SJCRH30 (cell line): Measurements from ENCODE around the gene EXOC8. TPM values are rescaled to one million over a fixed set of nuclear protein-coding genes. Genes with fewer than 3 reads are reported as not detected.

ENCODE experiments used
- DNase-seq, 2 experiments: peaks; one replicate each; pipeline ENCODE4 v3.0.0-alpha.2; 2015 to 2020
- H3K27ac ChIP-seq: fragments of 250-450 bp; sonication (Bioruptor Pico); 2 replicates; pipeline ENCODE4 v1.5.1; 2020; ENCODE audit warnings: mild to moderate bottlenecking, moderate library complexity
- H3K27me3 ChIP-seq: fragments of 250-450 bp; sonication (Bioruptor Pico); 2 replicates; pipeline ENCODE4 v1.5.1; 2020; ENCODE audit warnings: mild to moderate bottlenecking, moderate library complexity
- H3K36me3 ChIP-seq: fragments of 250-450 bp; sonication (Bioruptor Pico); 2 replicates; pipeline ENCODE4 v1.5.1; 2020; ENCODE audit warnings: mild to moderate bottlenecking, moderate library complexity
- H3K4me1 ChIP-seq: fragments of 250-450 bp; sonication (Bioruptor Pico); 2 replicates; pipeline ENCODE4 v1.5.1; 2020; ENCODE audit warnings: mild to moderate bottlenecking, moderate library complexity
- H3K4me3 ChIP-seq: fragments of 250-450 bp; sonication (Bioruptor Pico); 2 replicates; pipeline ENCODE4 v1.5.1; 2020; ENCODE audit warnings: mild to moderate bottlenecking, moderate library complexity
- H3K9me3 ChIP-seq: fragments of 250-450 bp; sonication (Bioruptor Pico); replicated peaks from 2 replicates; pipeline ENCODE4 v1.5.1; 2020; ENCODE audit warnings: mild to moderate bottlenecking, moderate library complexity
- total RNA-seq: library from RNA; depleted of rRNA; stranded (reverse); fragments of >200 nt; shearing (Covaris generic); gene quantifications from 2 replicates; pipeline ENCODE4 v1.2.3, GENCODE V29; 2014

EXOC8 gene
- total RNA-seq, 1 experiment from 2014 or later: 15.0 TPM

DNA sequence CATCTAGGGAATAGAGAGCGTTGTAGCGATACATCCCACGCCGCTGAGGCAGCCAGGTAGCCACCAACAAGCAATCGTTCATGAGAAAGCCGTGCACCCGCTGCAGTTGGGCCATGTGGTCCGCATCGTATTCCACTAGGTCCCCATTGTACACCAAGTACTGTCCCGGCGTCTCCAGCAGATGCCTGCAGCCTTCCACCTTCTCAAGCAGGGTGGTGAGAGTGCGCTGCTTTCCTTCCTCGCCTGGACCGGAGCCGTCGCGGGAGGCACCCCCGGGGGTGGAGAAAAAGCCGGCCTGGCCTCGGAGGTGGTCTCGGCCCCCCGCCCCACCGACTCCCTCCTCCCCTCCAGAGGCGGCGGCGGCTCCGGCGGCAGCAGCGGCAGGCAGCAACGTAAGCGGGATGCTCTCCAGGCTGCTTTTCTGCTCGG is 595 bp downstream of the EXOC8 start:
- peak overlapping the region; percentile 80 for H3K4me3 ChIP-seq
- H3K27ac ChIP-seq: peak overlapping the region; percentile 81; the same call in 1 of the 2 replicates
- peak in 1 of 2 experiments; percentile 30 for DNase-seq
- peaks cover 11% of the 10 kb centered on the region for H3K4me1 ChIP-seq
- H3K36me3 ChIP-seq: peaks cover 12% of the 10 kb centered on the region; the same call in 1 of the 2 replicates
- no peaks in the 10 kb centered on the region for H3K27me3 ChIP-seq
- no peaks in the 10 kb centered on the region for H3K9me3 ChIP-seq

DNA sequence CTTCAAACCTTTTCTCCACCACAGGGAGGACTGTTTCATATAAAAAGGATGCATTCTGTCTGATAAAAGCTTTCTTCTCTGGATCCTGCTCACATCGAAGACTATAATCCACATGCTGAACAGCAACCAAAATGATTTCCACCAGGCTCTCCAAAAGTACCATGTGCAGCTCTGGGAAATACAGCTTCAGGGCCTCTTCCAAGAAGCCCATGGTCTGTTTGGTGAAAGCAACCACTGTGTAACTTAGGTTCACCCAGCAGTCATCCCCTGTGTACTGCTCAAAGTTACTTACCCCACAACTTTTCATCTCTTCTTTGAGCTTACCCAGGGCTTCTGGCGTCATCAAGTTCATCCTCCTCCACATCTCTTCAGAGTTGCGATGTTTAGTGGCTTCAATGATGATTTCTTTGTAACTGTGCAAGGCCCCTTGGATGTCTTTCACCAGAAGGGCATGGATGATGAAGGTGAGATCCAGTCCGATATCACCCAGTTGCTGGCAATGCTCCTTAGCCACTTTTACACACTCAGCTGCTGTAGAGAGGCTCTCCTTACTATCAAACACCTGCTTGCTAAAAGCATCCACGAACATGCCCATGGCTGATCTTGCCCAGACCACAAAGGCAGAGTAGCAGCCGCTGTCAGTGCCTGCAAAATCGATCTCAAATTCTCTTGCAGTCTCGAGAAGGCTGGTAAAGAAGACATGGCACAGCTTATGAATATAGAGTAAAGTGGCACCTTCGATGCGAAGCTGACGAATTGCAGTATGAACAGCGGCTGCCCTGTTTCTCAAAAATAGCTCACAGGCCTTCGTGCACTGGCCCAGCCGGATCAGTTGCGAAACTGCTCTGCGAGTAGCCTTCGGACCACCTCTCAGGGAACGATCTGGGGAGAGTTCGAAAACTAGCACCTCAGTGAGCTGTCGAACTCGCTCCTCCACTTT is 1.7 kb downstream of the EXOC8 start:
- H3K9me3 ChIP-seq: no peaks in the 10 kb centered on the region
- DNase-seq: no peak
- H3K27me3 ChIP-seq: no peaks in the 10 kb centered on the region
- no peak overlapping the region for H3K27ac ChIP-seq
- H3K4me3 ChIP-seq: peak overlapping the region; percentile 80
- H3K36me3 ChIP-seq: peaks cover 7% of the 10 kb centered on the region; the same call in 1 of the 2 replicates
- H3K4me1 ChIP-seq: peaks cover 11% of the 10 kb centered on the region

DNA sequence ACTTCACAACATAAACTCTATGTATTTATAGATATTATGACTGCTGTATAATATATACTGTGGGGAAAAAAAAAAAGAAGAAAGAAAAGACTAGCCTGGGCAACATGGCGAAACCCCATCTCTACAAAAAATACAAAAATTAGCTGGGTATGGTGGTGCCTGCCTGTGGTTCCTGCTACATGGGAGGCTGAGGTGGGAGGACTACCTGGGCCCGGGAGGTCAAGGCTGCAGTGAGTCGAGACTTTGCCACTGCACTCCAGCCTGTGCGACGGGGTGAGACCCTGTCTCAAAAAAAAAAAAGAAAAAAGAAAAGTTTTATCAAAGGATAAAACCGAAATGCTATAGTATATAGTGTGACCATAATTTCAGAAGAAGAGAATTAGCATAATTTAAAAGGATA is 2.7 kb downstream of the EXOC8 start:
- Histone ChIP-seq H3K4me1 (peaks cover 11% of the 10 kb centered on the region), H3K4me3 (no peak overlapping the region), H3K27me3 (no peaks in the 10 kb centered on the region), H3K27ac (no peak overlapping the region), H3K36me3 (peaks cover 5% of the 10 kb centered on the region; the same call in 1 of the 2 replicates), H3K9me3 (no peaks in the 10 kb centered on the region)
- no peak for DNase-seq

DNA sequence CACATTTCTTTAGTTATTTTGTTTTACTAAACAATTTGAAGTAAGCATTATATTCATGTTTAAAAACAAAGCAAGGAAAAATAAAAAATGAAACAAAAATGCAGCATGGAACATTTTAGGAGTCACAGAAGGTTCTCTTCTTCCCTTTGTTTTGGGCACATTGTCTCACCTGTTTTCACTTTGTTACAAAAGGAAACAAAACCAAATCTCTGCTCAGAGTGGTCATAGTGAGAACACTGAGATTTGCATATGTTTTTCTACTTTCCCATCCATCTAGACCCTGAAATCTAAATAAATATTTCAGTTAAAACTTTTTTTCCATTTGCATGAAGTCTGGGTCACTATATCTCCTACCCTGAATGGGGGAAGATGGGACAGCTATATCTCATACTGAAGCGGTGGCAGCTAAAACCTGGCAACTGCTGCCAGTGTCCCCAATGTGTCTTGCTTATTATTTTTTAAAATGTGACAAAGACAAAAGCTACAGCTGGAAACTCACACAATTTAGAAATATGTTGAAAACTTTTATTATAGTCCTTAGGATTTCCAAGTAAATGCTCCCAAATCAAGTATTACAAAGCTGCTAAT is 3.5 kb downstream of the EXOC8 start:
- Histone ChIP-seq H3K9me3 (no peaks in the 10 kb centered on the region), H3K36me3 (peaks cover 5% of the 10 kb centered on the region; the same call in 1 of the 2 replicates), H3K27ac (no peak overlapping the region), H3K27me3 (no peaks in the 10 kb centered on the region), H3K4me1 (peaks cover 11% of the 10 kb centered on the region), H3K4me3 (no peak overlapping the region)
- no peak for DNase-seq

DNA sequence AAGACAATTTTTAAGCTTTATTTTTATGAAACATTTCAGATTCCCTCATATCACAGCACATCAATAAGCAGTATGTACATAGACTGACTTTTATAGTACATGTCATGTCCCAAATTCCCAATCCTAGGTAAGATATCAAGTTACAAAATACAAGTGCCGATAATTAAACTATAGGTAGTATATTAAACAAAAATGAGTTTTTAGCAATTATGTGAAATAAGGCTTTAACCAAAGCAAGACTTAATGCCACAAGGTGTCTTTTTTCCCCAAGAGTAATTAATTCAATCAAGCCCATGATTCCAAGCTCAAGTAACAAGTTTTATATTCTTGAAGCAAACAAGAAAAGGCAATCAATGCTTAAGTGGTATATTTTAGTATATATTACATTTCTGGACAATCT is 4.9 kb downstream of the EXOC8 start:
- H3K36me3 ChIP-seq: peaks cover 5% of the 10 kb centered on the region; the same call in 1 of the 2 replicates
- no peak overlapping the region for H3K27ac ChIP-seq
- H3K4me3 ChIP-seq: no peak overlapping the region
- no peaks in the 10 kb centered on the region for H3K27me3 ChIP-seq
- no peak for DNase-seq
- peaks cover 11% of the 10 kb centered on the region for H3K4me1 ChIP-seq
- no peaks in the 10 kb centered on the region for H3K9me3 ChIP-seq

DNA sequence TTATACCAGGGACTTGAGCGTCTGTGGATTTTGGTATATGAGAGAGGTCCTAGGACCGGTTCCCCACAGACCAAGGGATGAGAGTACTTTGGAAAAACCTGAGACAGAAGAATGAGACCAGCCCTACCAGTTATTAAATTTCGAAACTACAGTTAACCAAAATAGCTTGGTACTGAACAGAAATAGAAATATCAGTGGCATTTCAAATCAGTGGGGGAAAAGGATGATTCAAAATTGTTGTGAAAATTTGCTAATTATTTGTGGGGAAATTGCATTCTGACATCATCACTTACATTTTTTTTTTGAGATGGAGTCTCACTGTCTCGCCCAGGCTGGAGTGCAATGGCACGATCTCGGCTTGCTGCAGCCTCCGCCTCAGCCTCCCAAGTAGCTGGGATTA is 8.2 kb downstream of the EXOC8 start:
- no peaks in the 10 kb centered on the region for H3K27me3 ChIP-seq
- no peak overlapping the region for H3K4me3 ChIP-seq
- H3K36me3 ChIP-seq: peaks cover 5% of the 10 kb centered on the region; the same call in 1 of the 2 replicates
- peaks cover 4% of the 10 kb centered on the region for H3K4me1 ChIP-seq
- no peaks in the 10 kb centered on the region for H3K9me3 ChIP-seq
- H3K27ac ChIP-seq: no peak overlapping the region
- no peak for DNase-seq

DNA sequence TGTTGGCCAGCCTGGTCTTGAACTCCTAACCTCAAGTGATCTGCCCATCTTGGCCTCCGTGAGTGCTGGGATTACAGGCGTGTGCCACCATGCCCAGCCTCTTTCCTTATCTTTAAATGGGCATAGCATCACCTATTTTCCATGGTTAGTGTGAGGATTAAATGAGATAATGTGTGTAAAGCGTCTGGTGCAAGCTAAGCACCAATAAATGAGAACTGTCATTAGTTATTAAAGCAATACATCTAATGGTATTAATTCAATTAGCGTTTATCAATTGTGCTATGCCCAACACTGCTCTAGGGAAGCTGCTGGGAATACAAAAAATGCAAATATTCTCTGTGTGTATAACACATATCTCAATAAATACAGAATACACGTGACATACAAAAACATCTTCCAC is 10.0 kb downstream of the EXOC8 start:
- Histone ChIP-seq H3K9me3 (no peaks in the 10 kb centered on the region), H3K36me3 (0 out of 2 replicates have a peak, but pooled peaks cover 2% of the 10 kb centered on the region), H3K27me3 (no peaks in the 10 kb centered on the region), H3K4me3 (no peak overlapping the region), H3K27ac (no peak overlapping the region), H3K4me1 (no peaks in the 10 kb centered on the region; the same call in 1 of the 2 replicates)
- no peak for DNase-seq

DNA sequence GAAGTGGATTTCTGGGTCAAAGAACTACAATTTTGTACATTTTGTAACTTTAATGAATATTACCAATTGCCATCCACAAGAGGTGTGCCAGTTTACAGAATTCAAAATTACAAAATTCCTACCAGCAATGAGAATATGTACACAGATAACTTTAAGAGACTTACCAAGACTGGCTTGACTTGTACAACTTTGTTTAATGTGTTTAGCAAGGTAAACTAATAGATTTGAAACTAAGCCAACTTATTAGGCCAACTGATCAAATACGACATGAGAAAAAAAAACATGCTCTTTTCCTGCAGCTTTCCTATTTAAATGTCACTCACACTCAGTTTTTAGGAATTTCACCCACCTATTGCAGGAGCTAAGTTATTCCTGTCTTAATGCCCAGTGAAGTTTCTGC is 11.4 kb downstream of the EXOC8 start:
- Histone ChIP-seq H3K27me3 (no peaks in the 10 kb centered on the region), H3K9me3 (no peaks in the 10 kb centered on the region), H3K4me1 (no peaks in the 10 kb centered on the region), H3K4me3 (no peak overlapping the region), H3K36me3 (no peaks in the 10 kb centered on the region), H3K27ac (no peak overlapping the region)
- no peak for DNase-seq

DNA sequence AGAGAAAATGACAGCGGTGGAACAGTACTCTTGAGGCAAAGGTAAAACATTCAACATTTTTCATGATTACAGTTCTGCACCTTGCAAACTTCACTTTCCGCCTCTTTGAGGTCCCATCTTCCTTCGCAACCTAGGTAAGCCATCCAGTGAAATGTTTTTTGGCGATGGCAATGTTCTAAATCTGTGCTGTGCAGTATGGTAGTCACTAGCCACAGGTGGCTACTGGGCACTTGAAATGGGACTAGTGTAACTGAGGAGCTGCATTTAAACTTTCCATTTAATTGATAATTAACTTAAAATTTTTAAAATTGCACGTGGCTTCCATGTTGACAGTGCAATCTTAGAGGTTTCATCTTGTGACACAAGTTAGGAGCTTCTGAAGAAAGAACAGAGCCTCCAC is 13.0 kb downstream of the EXOC8 start:
- Histone ChIP-seq H3K27ac (no peak overlapping the region), H3K27me3 (no peaks in the 10 kb centered on the region), H3K36me3 (no peaks in the 10 kb centered on the region), H3K4me3 (no peak overlapping the region), H3K9me3 (no peaks in the 10 kb centered on the region), H3K4me1 (no peaks in the 10 kb centered on the region)
- DNase-seq: no peak

DNA sequence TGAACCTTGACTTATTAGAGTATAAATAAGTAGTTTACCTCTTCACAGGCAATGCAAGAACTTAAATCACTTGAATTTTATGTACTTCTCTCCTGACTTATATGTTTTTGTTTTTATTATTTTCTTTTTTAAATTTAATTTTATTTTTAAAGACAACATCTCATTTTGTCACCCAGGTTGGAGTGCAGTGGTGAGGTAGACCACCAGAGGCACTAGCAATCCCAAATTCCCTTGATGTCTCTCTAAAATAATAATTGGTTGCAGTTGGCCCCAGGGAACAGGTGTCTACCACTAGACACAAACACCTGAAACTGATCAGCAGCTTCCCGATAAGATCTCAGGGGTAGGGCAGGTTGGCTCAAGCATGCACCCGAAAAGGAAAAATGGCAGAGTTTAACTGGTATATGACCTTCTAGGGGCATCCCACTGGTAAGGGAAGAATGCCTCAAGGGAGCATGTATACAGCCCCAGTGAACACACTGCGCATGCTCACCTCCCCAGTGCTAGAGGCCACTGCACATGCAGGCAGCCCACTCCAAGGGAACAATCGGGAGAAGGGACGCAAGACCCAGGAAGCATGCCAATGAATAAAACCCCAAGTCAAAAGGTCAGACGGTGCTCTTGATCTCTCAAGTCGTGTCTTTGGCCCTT is 14.6 kb downstream of the EXOC8 start:
- Histone ChIP-seq H3K27me3 (no peaks in the 10 kb centered on the region), H3K9me3 (no peaks in the 10 kb centered on the region), H3K4me3 (no peak overlapping the region), H3K4me1 (no peaks in the 10 kb centered on the region), H3K27ac (no peak overlapping the region), H3K36me3 (no peaks in the 10 kb centered on the region)
- DNase-seq: peak in 1 of 2 experiments; percentile 6

DNA sequence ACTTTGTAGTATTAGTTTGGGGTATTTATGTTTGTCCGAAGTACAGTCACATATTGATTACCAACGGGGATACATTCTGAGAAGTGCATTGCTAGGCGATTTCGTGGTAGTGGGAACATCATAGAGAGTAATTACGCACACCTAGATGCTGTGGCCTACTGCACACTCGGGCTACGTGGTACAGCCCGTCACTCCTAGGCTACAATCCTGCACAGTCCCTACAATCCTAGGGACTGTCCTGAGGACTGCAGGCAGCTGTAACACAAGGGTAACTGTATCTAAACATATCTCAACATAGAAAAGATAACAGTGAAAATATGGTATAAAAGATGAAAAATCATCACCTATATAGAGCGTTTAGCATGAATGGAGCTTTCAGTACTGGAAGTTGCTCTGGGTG is 18.6 kb downstream of the EXOC8 start:
- DNase-seq: no peak
- H3K27ac ChIP-seq: no peak overlapping the region
- no peaks in the 10 kb centered on the region for H3K36me3 ChIP-seq
- no peaks in the 10 kb centered on the region for H3K4me1 ChIP-seq
- H3K9me3 ChIP-seq: no peaks in the 10 kb centered on the region
- no peak overlapping the region for H3K4me3 ChIP-seq
- H3K27me3 ChIP-seq: no peaks in the 10 kb centered on the region

DNA sequence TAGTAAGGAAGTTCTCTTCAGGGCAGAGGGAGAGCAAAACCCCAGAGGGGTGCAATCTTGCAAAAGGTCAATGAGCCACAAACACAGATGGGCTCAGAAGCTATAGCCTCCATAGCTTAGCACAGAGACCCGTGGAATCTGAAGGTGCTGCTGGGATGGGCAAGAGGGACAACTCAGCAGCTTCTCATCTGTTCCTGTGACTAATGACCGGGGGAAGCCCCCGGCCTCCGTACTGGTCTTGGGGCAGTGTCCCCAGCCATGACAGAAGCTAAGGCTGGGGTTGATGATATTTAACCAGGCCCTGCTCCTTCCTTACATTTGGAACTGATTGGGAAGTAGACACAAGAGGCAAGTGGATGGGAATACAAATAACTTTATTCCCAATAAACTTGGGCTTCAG is 19.1 kb downstream of the EXOC8 start:
- no peaks in the 10 kb centered on the region for H3K9me3 ChIP-seq
- DNase-seq: no peak
- H3K27me3 ChIP-seq: no peaks in the 10 kb centered on the region
- no peak overlapping the region for H3K4me3 ChIP-seq
- no peaks in the 10 kb centered on the region for H3K36me3 ChIP-seq
- H3K27ac ChIP-seq: no peak overlapping the region
- no peaks in the 10 kb centered on the region for H3K4me1 ChIP-seq

DNA sequence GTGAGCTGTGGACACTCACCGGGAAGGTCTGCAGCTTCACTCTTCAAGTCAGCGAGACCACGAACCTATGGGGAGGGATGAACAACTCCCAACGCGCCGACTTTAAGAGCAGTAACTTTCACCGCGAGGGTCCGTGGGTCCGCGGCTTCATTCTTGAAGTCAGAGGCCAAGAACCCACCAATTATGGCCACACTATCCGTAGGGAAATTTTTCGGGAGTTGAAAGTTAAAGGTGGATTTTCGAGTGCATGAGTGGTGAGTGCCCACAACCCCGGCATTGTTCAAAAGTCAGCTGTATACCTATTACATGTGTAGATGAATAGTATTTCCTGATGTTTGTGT is 19.7 kb downstream of the EXOC8 start:
- H3K4me3 ChIP-seq: no peak overlapping the region
- no peaks in the 10 kb centered on the region for H3K9me3 ChIP-seq
- H3K27ac ChIP-seq: no peak overlapping the region
- no peak for DNase-seq
- no peaks in the 10 kb centered on the region for H3K27me3 ChIP-seq
- no peaks in the 10 kb centered on the region for H3K36me3 ChIP-seq
- H3K4me1 ChIP-seq: no peaks in the 10 kb centered on the region

DNA sequence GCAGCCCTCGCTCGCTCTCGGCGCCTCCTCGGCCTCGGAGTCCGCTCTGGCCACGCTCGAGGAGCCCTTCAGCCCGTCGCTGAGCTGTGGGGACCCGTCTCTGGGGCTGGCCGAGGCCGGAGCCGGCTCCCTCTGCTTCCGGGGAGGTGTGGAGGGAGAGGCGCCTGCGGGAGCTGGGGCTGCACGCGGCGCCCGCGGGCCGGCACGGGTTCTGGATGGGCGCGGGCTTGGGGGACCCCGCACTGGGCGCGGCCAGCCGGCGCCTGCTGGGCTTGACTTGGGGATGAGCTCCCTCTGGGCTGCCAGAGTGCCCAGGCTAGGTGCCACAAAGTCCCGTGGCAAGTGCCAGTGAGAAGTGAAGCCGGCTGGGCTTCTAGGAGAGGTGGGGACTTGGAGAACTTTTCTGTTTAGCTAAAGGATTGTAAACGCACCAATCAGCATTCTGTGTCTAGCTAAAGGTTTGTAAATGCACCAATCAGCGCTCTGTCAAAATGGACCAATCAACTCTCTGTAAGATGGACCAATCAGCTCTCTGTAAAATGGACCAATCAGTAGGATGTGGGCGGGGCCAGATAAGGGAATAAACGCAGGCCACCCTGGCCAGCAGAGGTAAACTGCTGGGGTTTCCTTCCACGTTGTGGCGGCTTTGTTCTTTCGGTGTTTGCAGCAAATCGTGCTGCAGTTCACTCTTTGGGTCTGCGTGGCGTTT is 20.2 kb downstream of the EXOC8 start:
- H3K4me1 ChIP-seq: no peaks in the 10 kb centered on the region
- no peaks in the 10 kb centered on the region for H3K27me3 ChIP-seq
- H3K4me3 ChIP-seq: no peak overlapping the region
- H3K27ac ChIP-seq: no peak overlapping the region
- DNase-seq: no peak
- no peaks in the 10 kb centered on the region for H3K36me3 ChIP-seq
- H3K9me3 ChIP-seq: no peaks in the 10 kb centered on the region
